Psoas muscle (tissue), 8 donors: Measurements from ENCODE around the gene GLRX2. TPM values are rescaled to one million over a fixed set of nuclear protein-coding genes. Genes with fewer than 3 reads are reported as not detected.

Source experiments
- ATAC-seq, 4 donors: fragments of 200-7000 bp; cut with Tn5 transposase; one replicate each; pipeline ENCODE4 v1.9.1; 2020; ENCODE audit warnings: moderate library complexity in 3 of 4, mild to moderate bottlenecking in 2 of 4
- DNase-seq, 2 donors: peaks; one replicate each; pipeline ENCODE4 v3.0.0-alpha.2; 2020
- H3K27ac ChIP-seq: fragments of 200-600 bp; one replicate; pipeline ENCODE4 v1.8.0; 2022
- H3K27me3 ChIP-seq, 3 donors: fragments of 200-600 bp in 1 of 3; one replicate each; pipeline versions ENCODE4 v1.6.1 to v1.8.0; 2013 to 2022; ENCODE audit warnings: low read length in 2 of 3, mild to moderate bottlenecking in 2 of 3, moderate library complexity in 1 of 3; ENCODE audit not compliant: insufficient read depth in 3 of 3
- H3K36me3 ChIP-seq, 2 donors: fragments of 200-600 bp in 1 of 2; one replicate each; pipeline versions ENCODE4 v1.6.1 to v1.8.0; 2013 to 2022; ENCODE audit warnings: low read depth in 1 of 2, mild to moderate bottlenecking in 1 of 2, moderate library complexity in 1 of 2; ENCODE audit not compliant: insufficient read depth in 1 of 2
- H3K4me1 ChIP-seq: fragments of 200-600 bp; one replicate; pipeline ENCODE4 v1.8.0; 2022
- H3K4me3 ChIP-seq: fragments of 200-600 bp; one replicate; pipeline ENCODE4 v1.8.0; 2022; ENCODE audit warnings: mild to moderate bottlenecking
- H3K9me3 ChIP-seq: fragments of 200-600 bp; one replicate; pipeline ENCODE4 v1.8.0; 2022
- WGBS, 3 donors: extraction: QIAGEN DNeasy Blood & Tissue Kit; methylation state at CpG; one replicate each; pipeline versions ENCODE4 v1.1.6 to v1.1.7; 2013; 5-methylcytosine and 5-hydroxymethylcytosine counted together
- intact Hi-C, 2 donors: fragments of 100-400 bp; cut with DNase I; formaldehyde crosslinking; loops; one replicate each; pipeline versions ENCODE4 v1.11.0 to v1.14.2; 2022
- polyA plus RNA-seq, 3 donors: library from polyadenylated mRNA; stranded (reverse); fragments of 200-250 nt; gene quantifications; one replicate each; pipeline ENCODE4 v1.2.3, GENCODE V29; 2013
- total RNA-seq, 4 donors: library from RNA; stranded (reverse); fragmentation: NEBNext Ultra II Directional in 2 of 4; extraction: Animal tissue kit (Norgen Biotek cat#: 25700) in 2 of 4; gene quantifications; one replicate each; pipeline versions ENCODE4 v1.2.1 to v1.2.4, GENCODE V29; 2021 to 2023
- TF ChIP-seq, protein P1 (sequence below): fragments of 200-600 bp; IDR thresholded peaks from one replicate; pipeline ENCODE4 v1.8.0; 2022; ENCODE audit warnings: antibody characterized with exemption
- donor health status: healthy with polysubstance abuse.
- donor health status: DM: no; HTN: no; CAD: no; lungs with moderate emphysema.
- donor health status: Bipolar disorder and iron deficiency.
- donor health status: healthy.
- donor health status: DM: yes; HTN: yes; CAD: no.
- donor health status: DM: no; HTN: no; CAD: no.
- donor health status: DM: no; HTN: no; CAD: no.
- donor health status: DM: yes; HTN: yes; CAD: no.

GLRX2 gene
- total and polyA plus RNA-seq, 7 donors, result 41.3 to 97.9 (median 59.5) TPM

DNA sequence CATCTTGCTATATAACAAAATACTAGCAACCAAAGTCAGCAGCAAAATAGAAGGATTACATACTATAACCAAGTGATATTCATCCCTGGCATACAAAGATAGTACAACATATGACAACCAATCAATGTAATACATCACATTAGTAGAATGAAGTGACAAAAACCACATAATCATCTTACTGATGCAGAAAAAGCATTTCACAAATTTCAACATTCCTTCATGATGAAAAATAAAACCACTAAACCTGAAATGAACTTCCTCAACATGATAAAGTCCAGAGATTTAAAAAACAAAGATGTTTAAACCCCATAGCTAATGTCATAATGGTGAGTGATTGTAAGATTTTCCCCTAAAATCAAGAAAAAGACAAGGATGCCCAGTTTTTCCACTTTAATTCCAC, 27.2 kb downstream of the GLRX2 start:
- ATAC-seq (no peak), DNase-seq (no peak)
- Histone ChIP-seq H3K27ac (no peak overlapping the region), H3K4me3 (no peak overlapping the region), H3K4me1 (no peaks in the 10 kb centered on the region), H3K27me3 (no peaks in the 10 kb centered on the region), H3K36me3 (peaks cover 2 to 69% of the 10 kb centered on the region in 2 donors), H3K9me3 (no peaks in the 10 kb centered on the region)
- intact Hi-C loops, result no loop called here
- TF ChIP-seq, protein P1, sequence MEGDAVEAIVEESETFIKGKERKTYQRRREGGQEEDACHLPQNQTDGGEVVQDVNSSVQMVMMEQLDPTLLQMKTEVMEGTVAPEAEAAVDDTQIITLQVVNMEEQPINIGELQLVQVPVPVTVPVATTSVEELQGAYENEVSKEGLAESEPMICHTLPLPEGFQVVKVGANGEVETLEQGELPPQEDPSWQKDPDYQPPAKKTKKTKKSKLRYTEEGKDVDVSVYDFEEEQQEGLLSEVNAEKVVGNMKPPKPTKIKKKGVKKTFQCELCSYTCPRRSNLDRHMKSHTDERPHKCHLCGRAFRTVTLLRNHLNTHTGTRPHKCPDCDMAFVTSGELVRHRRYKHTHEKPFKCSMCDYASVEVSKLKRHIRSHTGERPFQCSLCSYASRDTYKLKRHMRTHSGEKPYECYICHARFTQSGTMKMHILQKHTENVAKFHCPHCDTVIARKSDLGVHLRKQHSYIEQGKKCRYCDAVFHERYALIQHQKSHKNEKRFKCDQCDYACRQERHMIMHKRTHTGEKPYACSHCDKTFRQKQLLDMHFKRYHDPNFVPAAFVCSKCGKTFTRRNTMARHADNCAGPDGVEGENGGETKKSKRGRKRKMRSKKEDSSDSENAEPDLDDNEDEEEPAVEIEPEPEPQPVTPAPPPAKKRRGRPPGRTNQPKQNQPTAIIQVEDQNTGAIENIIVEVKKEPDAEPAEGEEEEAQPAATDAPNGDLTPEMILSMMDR, result no peak

DNA sequence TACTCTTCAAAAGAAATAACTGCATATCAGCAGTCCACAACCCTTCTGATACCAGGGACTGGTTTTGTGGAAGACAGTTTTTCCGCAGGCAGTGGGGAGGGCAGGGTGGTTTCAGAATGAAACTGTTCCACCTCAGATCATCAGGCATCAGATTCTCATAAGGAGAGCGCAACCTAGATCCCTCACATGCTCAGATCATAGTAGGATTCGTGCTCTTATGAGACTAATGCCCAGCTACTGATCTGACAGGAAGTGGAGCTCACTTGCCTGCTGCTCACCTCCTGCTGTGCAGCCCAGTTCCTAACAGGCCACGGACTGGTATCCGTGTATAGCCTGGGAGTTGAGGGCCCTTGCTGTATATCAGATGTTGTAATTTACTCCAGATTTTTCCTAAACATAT, 34.3 kb downstream of the GLRX2 start:
- ATAC-seq (peak in 2 of 4 donors; percentile 54 to 62), DNase-seq (no peak)
- TF ChIP-seq, protein P1, result no peak
- 56 to 61% (median 56%) methylated on average over 5 of the region's 5 CpGs for WGBS, 3 donors
- Histone ChIP-seq H3K4me3 (no peak overlapping the region), H3K27me3 (no peaks in the 10 kb centered on the region), H3K36me3 (peaks cover 0 to 12% of the 10 kb centered on the region in 2 donors), H3K4me1 (peaks cover 10% of the 10 kb centered on the region), H3K9me3 (no peaks in the 10 kb centered on the region), H3K27ac (peak overlapping the region; percentile 24)
- intact Hi-C loops, result no loop called here

DNA sequence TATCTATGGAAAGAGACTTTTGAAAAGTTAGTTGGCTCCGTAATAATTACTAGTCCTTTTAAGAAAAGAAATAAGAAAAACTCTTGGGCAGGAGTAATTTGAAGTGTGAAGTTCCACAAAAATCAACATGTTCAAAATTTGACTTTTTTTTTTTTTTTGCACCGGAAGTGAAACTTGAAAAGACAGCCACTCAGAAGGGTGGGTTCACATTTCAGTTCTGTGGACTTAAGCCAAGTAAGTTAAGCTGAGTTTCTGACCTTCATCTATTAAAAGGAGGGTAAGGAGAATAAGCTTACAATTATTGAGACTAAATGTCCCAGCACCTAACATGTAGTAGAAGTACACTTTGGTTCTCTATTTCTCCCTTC, 34.8 kb downstream of the GLRX2 start:
- peak in 1 of 4 donors; percentile 69 for ATAC-seq
- Histone ChIP-seq H3K27ac (peak overlapping the region; percentile 24), H3K4me1 (peaks cover 10% of the 10 kb centered on the region), H3K27me3 (no peaks in the 10 kb centered on the region), H3K9me3 (no peaks in the 10 kb centered on the region), H3K36me3 (peaks cover 0 to 12% of the 10 kb centered on the region in 2 donors), H3K4me3 (no peak overlapping the region)
- 47 to 55% (median 54%) methylated on average over 2 of the region's 2 CpGs for WGBS, 3 donors
- TF ChIP-seq, protein P1, result no peak
- DNase-seq, result no peak
- intact Hi-C loops, result no loop called here

DNA sequence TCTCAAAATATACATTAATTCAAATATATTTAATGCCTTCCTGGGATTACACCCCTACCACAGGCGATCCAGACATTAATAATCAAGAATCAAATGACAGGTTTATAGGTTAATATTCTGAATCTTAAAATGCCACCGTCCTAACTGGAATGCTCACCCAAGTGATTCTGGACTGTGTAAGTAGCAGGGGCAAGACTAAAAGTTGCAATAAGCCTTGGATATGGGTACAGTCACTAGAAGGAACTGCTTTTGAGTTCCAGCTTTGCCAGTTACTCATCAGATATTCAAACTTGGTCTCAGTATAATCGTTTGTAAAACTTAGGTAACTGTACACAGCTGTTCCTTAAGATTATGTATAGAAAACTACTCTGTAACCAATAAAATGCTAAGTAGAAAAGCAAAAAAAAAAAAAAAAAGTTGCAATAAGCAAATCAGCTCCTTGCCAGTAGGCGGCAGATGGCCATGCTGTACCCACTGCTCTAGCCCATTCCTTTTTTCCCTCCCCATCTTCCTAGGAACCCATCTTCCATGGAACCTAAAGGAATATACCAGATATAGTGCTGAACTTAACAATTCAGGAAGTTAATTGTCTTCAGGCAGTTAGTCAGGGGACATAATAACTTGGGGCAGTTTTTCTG, 35.3 kb downstream of the GLRX2 start:
- TF ChIP-seq, protein P1, result no peak
- intact Hi-C loops, result no loop called here
- H3K4me3 ChIP-seq, result no peak overlapping the region
- peak in 2 of 4 donors; percentile 37 to 48 for ATAC-seq
- H3K36me3 ChIP-seq, result peaks cover 0 to 12% of the 10 kb centered on the region in 2 donors
- no peaks in the 10 kb centered on the region for H3K9me3 ChIP-seq
- peaks cover 10% of the 10 kb centered on the region for H3K4me1 ChIP-seq
- no peak overlapping the region for H3K27ac ChIP-seq
- no peaks in the 10 kb centered on the region for H3K27me3 ChIP-seq
- DNase-seq, result no peak
- WGBS, 3 donors, result 83 to 85% (median 85%) methylated on average over 4 of the region's 4 CpGs

DNA sequence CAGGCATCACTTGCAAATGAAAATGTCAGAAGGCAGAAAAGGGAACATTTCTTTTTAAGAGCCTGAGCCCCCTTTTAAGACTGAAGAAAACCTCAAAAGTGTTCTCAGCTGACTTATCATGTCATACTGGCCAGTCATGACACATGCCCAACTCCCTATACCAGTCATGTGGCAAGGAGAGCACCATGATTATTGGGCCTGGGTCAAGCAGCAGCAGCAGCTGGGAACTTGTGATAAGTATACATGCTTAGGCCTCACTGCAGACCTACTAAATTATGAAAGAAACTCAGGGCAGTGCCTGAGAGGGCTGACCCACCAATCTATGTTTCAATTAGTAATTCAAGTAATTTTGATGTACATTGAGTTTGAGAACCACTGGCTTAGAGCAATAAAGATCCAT, 37.2 kb downstream of the GLRX2 start:
- TF ChIP-seq, protein P1, result no peak
- H3K27ac ChIP-seq, result no peak overlapping the region
- peaks cover 10% of the 10 kb centered on the region for H3K4me1 ChIP-seq
- H3K36me3 ChIP-seq, result peaks cover 0 to 9% of the 10 kb centered on the region in 2 donors
- no peak for DNase-seq
- no peak overlapping the region for H3K4me3 ChIP-seq
- no peak for ATAC-seq
- H3K27me3 ChIP-seq, result no peaks in the 10 kb centered on the region
- intact Hi-C loops, result no loop called here
- H3K9me3 ChIP-seq, result no peaks in the 10 kb centered on the region
